Endothelial cell of umbilical vein (primary cell): ENCODE results near the gene KIF22. TPM values are rescaled to one million over a fixed set of nuclear protein-coding genes. Genes with fewer than 3 reads are reported as not detected.

ENCODE experiments used
- BruUV-seq: library from RNA; stranded (reverse); fragments of 400-500 nt; replicated peaks from 2 replicates; lab custom pipeline; 2021; lab: Mats Ljungman, UMichigan
- CTCF ChIA-PET: fragments of 300-600, 350-600 bp; sonication (Branson Sonifier 250); formaldehyde crosslinking; loops from one replicate; lab custom pipeline; 2021; ENCODE audit warnings: antibody characterized with exemption, inconsistent platforms; lab: Charles Lee
- POLR2A ChIA-PET: fragments of 300-600, 350-600 bp; sonication (Branson Sonifier 250); formaldehyde crosslinking; loops from one replicate; lab custom pipeline; 2021; ENCODE audit warnings: antibody characterized with exemption, inconsistent platforms; lab: Charles Lee
- DNase-seq: peaks from one replicate; pipeline ENCODE4 v3.0.0-alpha.2; 2011; ENCODE audit warnings: low read depth, low spot score
- FAIRE-seq: peaks from 2 replicates; lab custom pipeline; 2011; peaks lifted over from hg19 to GRCh38; lab: Jason Lieb, UNC
- H2AFZ ChIP-seq: 2 replicates; pipeline ENCODE4 v1.6.0; 2012; ENCODE audit warnings: low read depth, low read length, control low read depth, inconsistent platforms
- H3K27ac ChIP-seq: 2 replicates; pipeline ENCODE4 v1.5.1; 2011; ENCODE audit warnings: low read depth, mild to moderate bottlenecking, control low read depth, low read length, moderate library complexity; ENCODE audit not compliant: insufficient read depth
- H3K27me3 ChIP-seq, 2 experiments: 2 replicates each; pipeline versions ENCODE4 v1.6.0 to v1.6.1; 2011; ENCODE audit warnings: low read length in 2 of 2, mixed read lengths in 1 of 2; ENCODE audit not compliant: control insufficient read depth in 2 of 2, insufficient read depth in 2 of 2
- H3K36me3 ChIP-seq, 2 experiments: 2 replicates in 1 of 2; 3 replicates in 1 of 2; pipeline ENCODE4 v1.5.1; 2011; ENCODE audit warnings: low read length in 2 of 2, mild to moderate bottlenecking in 1 of 2, moderate library complexity in 1 of 2; ENCODE audit not compliant: control insufficient read depth in 2 of 2, insufficient read depth in 2 of 2; ENCODE audit errors: extremely low read depth in 1 of 2
- H3K4me1 ChIP-seq: 3 replicates; pipeline ENCODE4 v1.5.1; 2011; ENCODE audit warnings: mild to moderate bottlenecking, low read length; ENCODE audit not compliant: control insufficient read depth, insufficient read depth; ENCODE audit errors: extremely low read depth
- H3K4me2 ChIP-seq: 2 replicates; pipeline ENCODE4 v1.6.1; 2011; ENCODE audit warnings: low read length, control low read depth, mixed read lengths; ENCODE audit not compliant: insufficient read depth
- H3K4me3 ChIP-seq, 3 experiments: fragments of 200-600 bp in 1 of 3; sonication (generic), shearing (Covaris generic) in 1 of 3; replicated peaks in 1 of 3; 2 replicates each; pipeline ENCODE4 v1.5.1; 2011 to 2016; ENCODE audit warnings: control low read depth in 3 of 3, low read length in 3 of 3, mild to moderate bottlenecking in 2 of 3, inconsistent platforms in 1 of 3, low read depth in 1 of 3, moderate library complexity in 1 of 3; ENCODE audit not compliant: insufficient read depth in 1 of 3
- H3K79me2 ChIP-seq: 2 replicates; pipeline ENCODE4 v1.6.0; 2012; ENCODE audit warnings: low read length, inconsistent platforms; ENCODE audit not compliant: control insufficient read depth, insufficient read depth
- H3K9ac ChIP-seq: replicated peaks from 2 replicates; pipeline ENCODE3; 2011; ENCODE audit warnings: low read length, control low read depth; ENCODE audit not compliant: insufficient read depth; ENCODE audit errors: extremely low read depth
- H3K9me1 ChIP-seq: replicated peaks from 3 replicates; pipeline ENCODE4 v1.6.0; 2011; ENCODE audit warnings: mild to moderate bottlenecking, low read length; ENCODE audit not compliant: control insufficient read depth, insufficient read depth; ENCODE audit errors: extremely low read depth
- H3K9me3 ChIP-seq: replicated peaks from 2 replicates; pipeline ENCODE4 v1.5.1; 2012; ENCODE audit warnings: low read length, inconsistent platforms; ENCODE audit not compliant: control insufficient read depth, insufficient read depth
- H4K20me1 ChIP-seq: replicated peaks from 2 replicates; pipeline ENCODE3; 2011; ENCODE audit warnings: mild to moderate bottlenecking, low read length; ENCODE audit not compliant: control insufficient read depth, insufficient read depth; ENCODE audit errors: extremely low read depth
- CTCF ChIP-seq, 2 donors: IDR thresholded peaks; 1 replicate in 1 of 2; 2 replicates in 1 of 2; pipeline ENCODE4 v1.5.1; 2011; ENCODE audit warnings: low read length in 2 of 2, mild to moderate bottlenecking in 2 of 2, moderate library complexity in 2 of 2, control low read depth in 1 of 2, inconsistent platforms in 1 of 2, low read depth in 1 of 2; ENCODE audit not compliant: insufficient read depth in 1 of 2; ENCODE audit errors: extremely low read depth in 1 of 2
- EZH2 ChIP-seq: IDR thresholded peaks from 2 replicates; pipeline ENCODE4 v1.6.1; 2012; ENCODE audit warnings: borderline replicate concordance, low read depth, mild to moderate bottlenecking, moderate library complexity, low read length, inconsistent platforms; ENCODE audit not compliant: severe bottlenecking
- FOS ChIP-seq: IDR thresholded peaks from 2 replicates; pipeline ENCODE4 v1.6.1; 2011; ENCODE audit warnings: mild to moderate bottlenecking, low read length, moderate library complexity, borderline replicate concordance; ENCODE audit not compliant: insufficient read depth
- GATA2 ChIP-seq: IDR thresholded peaks from 2 replicates; pipeline ENCODE4 v1.7.0; 2011; ENCODE audit warnings: low read depth, mild to moderate bottlenecking, moderate library complexity, mixed read lengths, low read length; ENCODE audit not compliant: insufficient read length, insufficient read depth
- JUN ChIP-seq: IDR thresholded peaks from 2 replicates; pipeline ENCODE4 v1.6.1; 2011; ENCODE audit warnings: borderline replicate concordance, low read depth; ENCODE audit not compliant: insufficient read length, insufficient read depth
- MYC ChIP-seq: IDR thresholded peaks from one replicate; pipeline ENCODE4 v1.6.1; 2011; ENCODE audit warnings: mild to moderate bottlenecking, low read depth, low read length
- POLR2A ChIP-seq: IDR thresholded peaks from 2 replicates; pipeline ENCODE4 v1.6.1; 2012; ENCODE audit warnings: low read depth, mild to moderate bottlenecking, control low read depth, low read length
- POLR2AphosphoS5 ChIP-seq: IDR thresholded peaks from 2 replicates; pipeline ENCODE4 v1.6.1; 2012; ENCODE audit warnings: low read depth, mild to moderate bottlenecking, control low read depth, low read length, moderate library complexity; ENCODE audit not compliant: insufficient read depth
- dilution Hi-C: fragments of 300-500 bp; cut with MboI; formaldehyde crosslinking; loops from one replicate; pipeline ENCODE4 v1.15.0; 2019; ENCODE audit warnings: low sequenced_read_pairs; ENCODE audit not compliant: extremely low pct_ligation_motif_present
- intact Hi-C: fragments of 100-400 bp; cut with micrococcal nuclease; formaldehyde crosslinking; loops from one replicate; pipeline ENCODE4 v1.10.0; 2022
- polyA plus RNA-seq, 4 experiments: library from polyadenylated mRNA; depleted of rRNA in 3 of 4; stranded (reverse) in 3 of 4; unstranded in 1 of 4; fragments of >200 nt; gene quantifications; 2 replicates each; pipeline versions ENCODE4 v1.2.1 to v1.2.3, GENCODE V29; 2011 to 2012; ENCODE audit warnings: missing spikeins in 1 of 4
- total RNA-seq: library from RNA; stranded (reverse); gene quantifications from 2 replicates; pipeline ENCODE4 v1.2.3, GENCODE V29; 2021
- TF ChIP-seq, protein P1 (sequence below): IDR thresholded peaks from 2 replicates; pipeline ENCODE4 v1.6.1; 2011; ENCODE audit not compliant: insufficient read depth, insufficient read length

Gene KIF22
- total and polyA plus RNA-seq, 2 donors (not counting 3 experiments of a cell fraction or from before 2014, with no cell fraction given): 67.3 to 90.0 TPM

GRCh38 chr16:29804455-29805231 is 14.1 kb downstream of the KIF22 start:
- DNase-seq: peak; percentile 32
- Histone ChIP-seq H3K9me3 (no peaks in the 10 kb centered on the region), H3K9me1 (no peaks in the 10 kb centered on the region), H3K79me2 (peaks cover 24% of the 10 kb centered on the region), H3K9ac (peak overlapping the region; percentile 80), H3K27ac (peak overlapping the region; percentile 61), H2AFZ (peak overlapping the region; percentile 42), H3K36me3 (peaks cover 12% of the 10 kb centered on the region in 2 experiments), H3K4me1 (peaks cover 25% of the 10 kb centered on the region), H4K20me1 (no peaks in the 10 kb centered on the region), H3K4me3 (peak overlapping the region; percentile 52 to 61 (median 58)), H3K4me2 (peak overlapping the region; percentile 53), H3K27me3 (no peaks in the 10 kb centered on the region)
- intact Hi-C loops: loop anchor here (1.0 to 5.0 kb wide), 3 partner anchors 14 to 168 kb away; partner anchors contain the start of genes KIF22 and TAOK2
- BruUV-seq: TSS peak; percentile 79
- no peak for FAIRE-seq
- TF ChIP-seq, protein P1, sequence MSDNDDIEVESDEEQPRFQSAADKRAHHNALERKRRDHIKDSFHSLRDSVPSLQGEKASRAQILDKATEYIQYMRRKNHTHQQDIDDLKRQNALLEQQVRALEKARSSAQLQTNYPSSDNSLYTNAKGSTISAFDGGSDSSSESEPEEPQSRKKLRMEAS: no peak
- no peak for TF ChIP-seq MYC
- TF ChIP-seq CTCF (IDR thresholded peaks at IDR 0.05; ENCODE audit: extremely low read depth in 1 of 2, insufficient read depth in 1 of 2, low read depth in 1 of 2, low read length in 2 of 2): no peak
- no peak for TF ChIP-seq JUN
- no peak for TF ChIP-seq GATA2
- TF ChIP-seq POLR2A: no peak
- no peak for TF ChIP-seq EZH2
- TF ChIP-seq POLR2AphosphoS5: no peak
- TF ChIP-seq FOS: no peak
- POLR2A ChIA-PET: interaction anchor here (1.7 kb wide), 1 partner anchor 14 kb away, joined by 9 read pairs; the partner anchor contains the start of gene KIF22
- CTCF ChIA-PET: interaction anchor here (0.7 to 3.1 kb wide), 8 partner anchors 9 to 261 kb away, joined by 3 to 16 read pairs (median 6); partner anchors contain the start of genes KIF22 and PAGR1
- dilution Hi-C loops: loop anchor here (10.0 kb wide), 1 partner anchor 190 kb away; the partner anchor contains the start of genes HIRIP3 and INO80E
